HG03442 (cell line): ENCODE results near the gene L3MBTL2.
"Not testable (repeated sequence)": the region's sequence is repeated elsewhere in the genome, so short reads cannot be mapped to it uniquely, and the experiment has no call there.

ENCODE experiments used
- ATAC-seq: cut with Tn5 transposase; IDR thresholded peaks from one replicate; pipeline ENCODE4 v1.9.1; 2021; ENCODE audit warnings: mild to moderate bottlenecking, moderate library complexity; ENCODE audit not compliant: unreplicated experiment

The L3MBTL2 gene

DNA sequence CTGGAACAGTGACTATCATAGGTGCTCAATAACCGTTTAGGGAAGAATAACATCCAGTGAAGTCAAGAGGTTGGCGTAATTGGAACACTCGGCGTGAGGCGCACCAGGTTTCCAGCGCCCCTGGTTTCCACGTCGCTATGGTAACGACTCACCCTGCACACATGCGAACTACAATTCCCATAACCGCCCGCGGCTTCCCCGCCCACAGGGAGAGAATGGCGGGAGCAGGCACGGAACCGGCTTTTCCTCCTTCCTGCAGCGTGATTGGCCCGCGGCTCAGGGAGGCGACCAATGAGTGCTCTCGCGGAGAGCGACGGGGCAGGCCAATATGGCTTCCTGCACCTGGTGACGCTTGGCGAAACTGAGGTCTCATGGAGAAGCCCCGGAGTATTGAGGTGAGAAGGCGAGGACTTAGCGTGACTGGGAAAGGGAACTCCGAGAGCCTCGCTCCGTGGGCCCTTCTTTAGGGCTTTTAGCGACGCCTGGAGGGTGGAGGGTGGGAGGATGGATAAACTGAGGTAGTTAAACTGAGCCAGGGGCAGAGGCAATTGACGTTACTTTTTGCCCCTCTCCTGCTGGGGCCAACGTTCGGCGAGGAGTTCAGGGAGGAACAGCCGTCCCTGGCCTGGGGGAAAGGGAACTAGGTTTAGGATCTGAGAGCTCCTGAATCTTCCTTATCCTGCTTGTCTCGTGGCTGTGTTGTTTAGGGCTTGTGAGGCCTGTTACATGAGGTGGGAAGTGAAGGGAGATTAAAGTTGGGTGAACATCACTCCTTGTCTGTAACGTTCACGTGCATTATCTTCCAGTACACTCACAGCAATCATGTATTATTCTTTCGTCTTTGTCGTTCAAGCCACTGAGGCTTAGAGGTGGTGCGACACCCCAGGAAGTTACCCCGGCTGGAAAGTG lies at the start of gene L3MBTL2:
Gene L3MBTL2 (plus strand): TSS at position 321 of the 909 bp plus-strand sequence. CDS start 51 bp downstream, at position 372.
- ATAC-seq: peak; percentile 95

DNA sequence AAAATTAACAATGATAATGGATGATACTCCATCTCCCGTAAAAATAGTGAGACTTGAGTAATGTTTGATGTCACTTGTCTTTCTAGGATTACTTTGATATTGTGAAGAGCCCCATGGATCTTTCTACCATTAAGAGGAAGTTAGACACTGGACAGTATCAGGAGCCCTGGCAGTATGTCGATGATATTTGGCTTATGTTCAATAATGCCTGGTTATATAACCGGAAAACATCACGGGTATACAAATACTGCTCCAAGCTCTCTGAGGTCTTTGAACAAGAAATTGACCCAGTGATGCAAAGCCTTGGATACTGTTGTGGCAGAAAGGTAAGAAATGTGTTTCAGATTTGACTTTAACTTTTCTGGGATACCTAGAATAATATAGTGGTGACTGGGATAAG lies 48.0 kb upstream of the L3MBTL2 start:
- no peak for ATAC-seq

DNA sequence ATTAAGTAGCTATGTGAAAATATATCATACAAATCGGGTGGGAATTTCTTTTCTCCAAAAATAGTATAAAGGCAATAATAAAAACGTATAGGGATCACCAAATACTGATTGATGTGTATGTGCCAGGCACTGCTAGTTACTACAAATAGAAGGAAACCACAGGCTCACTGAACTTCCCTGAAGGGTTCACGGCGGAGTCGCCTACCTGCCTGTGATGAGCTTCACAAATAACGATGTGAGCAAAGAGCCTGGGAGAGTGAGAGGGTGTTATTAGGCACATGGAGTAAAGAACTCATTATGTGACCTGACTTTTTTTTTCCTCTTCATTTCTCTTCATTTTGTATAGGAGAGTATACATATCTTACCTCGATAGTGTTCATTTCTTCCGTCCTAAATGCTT lies 36.0 kb upstream of the L3MBTL2 start:
- no peak for ATAC-seq

DNA sequence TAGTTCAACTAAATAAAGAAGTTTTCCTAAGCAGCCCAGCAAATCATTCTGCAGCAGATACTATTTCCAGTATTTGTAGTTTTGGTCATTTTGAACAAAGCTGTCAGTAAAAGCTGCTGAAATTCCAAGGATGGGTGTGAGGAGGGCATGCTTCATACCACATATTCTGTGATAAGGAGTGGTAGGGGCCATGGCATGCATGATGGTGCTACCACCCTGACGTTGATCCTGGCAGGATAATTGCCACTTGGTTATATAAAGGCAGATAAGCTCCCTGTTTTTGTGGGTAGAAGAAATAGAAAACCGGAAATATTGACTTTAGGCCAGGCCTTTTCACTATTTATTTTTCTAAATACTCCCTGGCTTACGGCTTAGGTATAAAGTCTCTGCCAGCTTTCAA lies 33.1 kb upstream of the L3MBTL2 start:
- no peak for ATAC-seq

DNA sequence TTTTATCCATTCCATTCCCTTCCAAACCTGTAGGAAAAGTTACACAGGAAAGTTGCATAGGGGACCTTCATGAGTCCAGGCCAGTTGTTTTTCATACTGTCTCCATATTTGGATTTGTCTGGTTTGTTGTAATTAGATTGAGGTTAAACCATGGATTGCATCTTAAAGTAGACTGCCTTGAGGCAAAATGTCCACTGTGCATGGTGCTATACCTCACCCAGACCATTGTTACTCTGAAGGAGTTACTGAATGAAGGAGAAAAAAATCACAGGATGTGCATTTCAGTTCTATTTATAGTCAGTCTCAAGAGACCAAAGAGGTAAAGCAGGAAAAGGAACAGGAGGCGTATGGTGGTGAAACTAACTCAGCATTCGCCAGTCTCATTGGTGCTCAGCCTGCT lies 29.6 kb upstream of the L3MBTL2 start:
- ATAC-seq: no peak

DNA sequence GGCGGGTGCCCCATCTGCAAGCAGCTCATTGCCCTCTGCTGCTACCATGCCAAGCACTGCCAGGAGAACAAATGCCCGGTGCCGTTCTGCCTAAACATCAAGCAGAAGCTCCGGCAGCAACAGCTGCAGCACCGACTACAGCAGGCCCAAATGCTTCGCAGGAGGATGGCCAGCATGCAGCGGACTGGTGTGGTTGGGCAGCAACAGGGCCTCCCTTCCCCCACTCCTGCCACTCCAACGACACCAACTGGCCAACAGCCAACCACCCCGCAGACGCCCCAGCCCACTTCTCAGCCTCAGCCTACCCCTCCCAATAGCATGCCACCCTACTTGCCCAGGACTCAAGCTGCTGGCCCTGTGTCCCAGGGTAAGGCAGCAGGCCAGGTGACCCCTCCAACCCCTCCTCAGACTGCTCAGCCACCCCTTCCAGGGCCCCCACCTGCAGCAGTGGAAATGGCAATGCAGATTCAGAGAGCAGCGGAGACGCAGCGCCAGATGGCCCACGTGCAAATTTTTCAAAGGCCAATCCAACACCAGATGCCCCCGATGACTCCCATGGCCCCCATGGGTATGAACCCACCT lies 28.0 kb upstream of the L3MBTL2 start:
- ATAC-seq: no peak

DNA sequence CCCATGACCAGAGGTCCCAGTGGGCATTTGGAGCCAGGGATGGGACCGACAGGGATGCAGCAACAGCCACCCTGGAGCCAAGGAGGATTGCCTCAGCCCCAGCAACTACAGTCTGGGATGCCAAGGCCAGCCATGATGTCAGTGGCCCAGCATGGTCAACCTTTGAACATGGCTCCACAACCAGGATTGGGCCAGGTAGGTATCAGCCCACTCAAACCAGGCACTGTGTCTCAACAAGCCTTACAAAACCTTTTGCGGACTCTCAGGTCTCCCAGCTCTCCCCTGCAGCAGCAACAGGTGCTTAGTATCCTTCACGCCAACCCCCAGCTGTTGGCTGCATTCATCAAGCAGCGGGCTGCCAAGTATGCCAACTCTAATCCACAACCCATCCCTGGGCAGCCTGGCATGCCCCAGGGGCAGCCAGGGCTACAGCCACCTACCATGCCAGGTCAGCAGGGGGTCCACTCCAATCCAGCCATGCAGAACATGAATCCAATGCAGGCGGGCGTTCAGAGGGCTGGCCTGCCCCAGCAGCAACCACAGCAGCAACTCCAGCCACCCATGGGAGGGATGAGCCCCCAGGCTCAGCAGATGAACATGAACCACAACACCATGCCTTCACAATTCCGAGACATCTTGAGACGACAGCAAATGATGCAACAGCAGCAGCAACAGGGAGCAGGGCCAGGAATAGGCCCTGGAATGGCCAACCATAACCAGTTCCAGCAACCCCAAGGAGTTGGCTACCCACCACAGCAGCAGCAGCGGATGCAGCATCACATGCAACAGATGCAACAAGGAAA lies 27.3 kb upstream of the L3MBTL2 start:
- ATAC-seq: no peak

DNA sequence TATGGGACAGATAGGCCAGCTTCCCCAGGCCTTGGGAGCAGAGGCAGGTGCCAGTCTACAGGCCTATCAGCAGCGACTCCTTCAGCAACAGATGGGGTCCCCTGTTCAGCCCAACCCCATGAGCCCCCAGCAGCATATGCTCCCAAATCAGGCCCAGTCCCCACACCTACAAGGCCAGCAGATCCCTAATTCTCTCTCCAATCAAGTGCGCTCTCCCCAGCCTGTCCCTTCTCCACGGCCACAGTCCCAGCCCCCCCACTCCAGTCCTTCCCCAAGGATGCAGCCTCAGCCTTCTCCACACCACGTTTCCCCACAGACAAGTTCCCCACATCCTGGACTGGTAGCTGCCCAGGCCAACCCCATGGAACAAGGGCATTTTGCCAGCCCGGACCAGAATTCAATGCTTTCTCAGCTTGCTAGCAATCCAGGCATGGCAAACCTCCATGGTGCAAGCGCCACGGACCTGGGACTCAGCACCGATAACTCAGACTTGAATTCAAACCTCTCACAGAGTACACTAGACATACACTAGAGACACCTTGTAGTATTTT lies 26.6 kb upstream of the L3MBTL2 start:
- ATAC-seq: no peak

DNA sequence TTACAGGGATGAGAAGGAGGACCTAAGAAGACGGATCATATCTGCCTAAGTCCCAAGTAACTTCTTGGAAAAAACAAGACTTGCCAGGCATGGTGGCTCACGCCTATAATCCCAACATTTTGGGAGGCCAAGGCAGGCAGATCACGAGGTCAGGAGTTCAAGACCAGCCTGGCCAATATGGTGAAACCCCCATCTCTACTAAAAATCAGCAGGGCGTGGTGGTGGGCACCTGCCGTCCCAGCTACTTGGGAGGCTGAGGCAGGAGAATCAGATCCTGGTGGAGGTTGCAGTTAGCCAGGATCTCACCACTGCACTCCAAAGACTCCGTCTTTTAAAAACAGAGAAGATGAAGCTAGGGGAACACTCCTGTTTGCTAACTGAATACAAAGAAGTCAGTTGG lies 24.8 kb upstream of the L3MBTL2 start:
- ATAC-seq: not testable (repeated sequence)

DNA sequence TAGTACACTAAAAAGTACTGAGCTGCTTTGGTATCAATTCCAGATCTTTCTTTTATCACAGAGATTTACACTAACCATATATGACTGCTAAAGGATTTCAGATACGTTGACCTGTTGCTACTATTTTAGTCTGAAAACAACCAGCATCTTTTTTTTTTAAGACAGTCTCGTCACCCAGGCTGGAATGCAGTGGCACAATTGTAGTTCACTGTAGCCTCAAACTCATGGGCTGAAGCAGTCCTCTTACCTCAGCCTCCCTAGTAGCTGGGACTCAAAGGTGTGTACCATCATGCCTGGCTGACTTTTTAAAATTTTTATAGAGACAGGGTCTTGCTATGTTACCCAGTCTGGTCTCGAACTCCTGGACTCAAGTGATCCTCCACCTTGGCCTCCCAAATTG lies 24.2 kb upstream of the L3MBTL2 start:
- no peak for ATAC-seq

DNA sequence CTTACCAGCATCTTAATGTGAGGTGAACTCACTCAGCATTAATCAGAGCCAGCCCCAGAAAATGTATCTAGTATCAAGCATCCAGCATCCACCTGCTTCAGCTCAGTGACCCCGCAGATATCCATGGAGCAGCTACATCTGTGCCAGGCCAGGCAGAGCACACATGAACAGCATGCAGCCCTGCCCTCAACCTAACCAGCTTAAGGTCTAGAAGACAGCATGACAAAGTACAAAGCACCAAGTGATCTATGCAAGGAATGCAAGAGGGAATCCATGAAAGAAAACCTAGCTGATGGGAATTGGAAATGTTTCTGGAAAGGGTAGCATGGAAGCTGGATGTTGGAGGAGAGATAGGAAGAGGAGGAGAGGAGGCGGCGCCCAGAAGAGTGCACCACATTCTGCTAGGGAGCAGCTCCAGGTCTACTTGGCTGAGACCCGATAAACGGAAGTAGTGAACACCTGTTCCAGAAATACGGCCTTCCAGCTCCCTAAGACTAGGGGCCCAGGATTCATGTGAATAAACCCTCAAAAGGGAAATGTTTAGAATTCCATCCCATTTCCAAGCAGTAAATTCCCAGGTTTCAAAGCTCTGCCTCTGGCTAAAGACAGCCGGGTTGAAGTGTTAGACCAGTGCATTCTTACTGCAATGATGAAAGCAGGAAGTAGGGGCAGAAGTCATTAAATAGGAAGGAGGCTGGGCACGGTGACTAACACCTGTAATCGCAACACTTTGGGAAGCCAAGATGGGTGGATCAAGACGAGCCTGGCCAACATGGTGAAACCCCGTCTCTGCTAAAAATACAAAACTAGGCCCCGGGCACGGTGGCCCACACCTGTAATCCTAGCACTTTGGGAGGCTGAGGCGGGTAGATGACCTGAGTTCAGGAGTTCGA lies 23.5 kb upstream of the L3MBTL2 start:
- no peak for ATAC-seq

DNA sequence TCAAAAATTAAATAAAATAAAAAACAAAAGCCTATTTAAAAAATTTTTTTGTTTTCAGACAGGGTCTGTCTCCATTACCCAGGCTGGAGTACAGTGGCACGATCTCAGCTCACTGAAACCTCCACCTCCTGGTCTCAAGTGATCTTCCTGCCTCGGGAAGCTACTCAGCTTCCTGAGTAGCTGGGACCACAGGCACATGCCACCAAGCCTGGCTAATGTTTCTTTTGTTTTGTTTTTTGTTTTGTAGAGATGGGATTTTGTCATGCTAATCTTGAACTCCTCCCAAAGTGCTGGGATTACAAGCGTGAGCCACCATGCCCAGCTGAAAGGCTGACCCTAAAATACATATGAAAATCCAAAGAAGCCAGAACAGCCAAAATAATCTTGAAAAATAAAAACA lies 20.4 kb upstream of the L3MBTL2 start:
- no peak for ATAC-seq

DNA sequence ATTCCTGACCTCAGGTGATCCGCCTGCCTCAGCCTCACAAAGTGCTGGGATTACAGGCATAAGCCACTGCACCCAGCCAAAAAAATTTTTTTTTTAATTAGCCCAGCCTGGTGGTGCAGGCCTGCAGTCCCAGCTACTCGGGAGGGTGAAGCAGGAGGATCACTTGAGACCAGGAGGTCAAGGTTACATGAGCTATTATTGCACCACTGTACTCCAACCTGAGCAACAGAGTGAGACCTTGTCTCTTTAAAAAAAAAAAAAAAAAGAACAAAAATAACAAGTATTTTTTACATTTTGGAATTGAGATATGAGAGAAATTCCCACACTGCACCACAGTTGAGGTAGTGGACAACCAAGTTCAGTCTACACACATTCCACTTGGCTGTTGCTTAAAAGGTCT lies 13.6 kb upstream of the L3MBTL2 start:
- no peak for ATAC-seq

DNA sequence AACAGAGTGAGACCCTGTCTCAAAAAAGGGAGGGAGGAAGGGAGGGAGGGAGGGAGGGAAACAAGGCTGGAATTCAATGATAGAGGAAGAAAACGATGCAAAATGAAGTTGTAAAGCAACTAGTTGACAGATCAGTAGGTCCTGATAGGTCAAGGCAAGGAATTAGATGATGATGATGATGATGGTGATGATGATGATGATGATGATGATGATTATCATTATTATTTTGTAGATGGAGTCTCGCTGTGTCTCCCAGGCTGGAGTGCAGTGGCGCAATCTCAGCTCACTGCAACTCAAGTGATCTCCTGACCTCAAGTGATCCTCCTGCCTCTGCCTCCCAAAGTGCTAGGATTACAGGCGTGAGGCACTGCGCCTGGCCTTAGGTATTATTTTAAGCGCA lies 11.3 kb upstream of the L3MBTL2 start:
- ATAC-seq: no peak

DNA sequence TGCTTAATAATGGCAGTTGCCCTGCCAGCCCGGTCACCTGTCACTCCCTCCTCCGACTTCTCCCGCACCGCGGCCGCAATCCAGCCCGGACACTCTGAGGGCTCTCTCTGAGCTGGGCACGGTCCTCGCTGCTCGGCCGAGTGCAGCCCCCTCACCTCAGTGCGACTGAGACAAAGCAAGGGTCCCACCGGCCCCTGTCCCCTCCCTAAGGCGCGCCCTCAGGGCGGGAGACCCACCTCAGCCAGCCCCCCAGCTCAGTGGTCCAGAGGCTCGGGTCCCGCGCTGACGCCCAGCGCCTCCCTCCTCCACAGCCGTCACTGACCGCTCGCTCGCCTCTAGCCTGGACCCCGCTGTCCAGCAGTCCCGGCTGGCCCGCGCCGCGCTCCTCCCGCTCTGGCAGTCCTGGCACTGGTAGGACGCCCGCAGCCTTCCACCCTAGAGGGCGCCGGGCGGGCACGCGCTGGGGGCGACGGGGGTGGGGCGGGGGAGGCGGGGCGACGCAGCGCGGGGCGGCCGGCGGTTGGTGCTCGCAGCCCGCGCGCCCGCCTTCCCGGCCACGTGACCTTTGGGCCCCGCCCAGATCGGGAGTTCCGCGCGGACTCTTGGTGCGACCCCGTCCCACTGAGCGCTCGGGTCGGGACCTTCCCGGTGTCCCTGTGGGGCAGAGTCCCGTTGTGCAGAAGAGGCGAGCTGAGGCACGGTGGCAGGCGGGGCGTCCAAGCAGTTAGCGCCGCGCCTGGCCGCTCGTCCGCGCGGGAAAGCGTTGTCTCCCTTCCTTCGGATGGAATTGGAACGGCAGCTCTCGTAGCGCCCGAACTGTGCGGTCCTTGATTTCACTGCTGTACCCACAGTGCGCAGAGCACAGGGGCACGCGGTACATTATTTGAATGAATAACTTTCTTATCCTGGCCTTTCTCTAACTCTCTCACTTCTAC lies 7.8 kb upstream of the L3MBTL2 start:
- peak; percentile 80 for ATAC-seq

DNA sequence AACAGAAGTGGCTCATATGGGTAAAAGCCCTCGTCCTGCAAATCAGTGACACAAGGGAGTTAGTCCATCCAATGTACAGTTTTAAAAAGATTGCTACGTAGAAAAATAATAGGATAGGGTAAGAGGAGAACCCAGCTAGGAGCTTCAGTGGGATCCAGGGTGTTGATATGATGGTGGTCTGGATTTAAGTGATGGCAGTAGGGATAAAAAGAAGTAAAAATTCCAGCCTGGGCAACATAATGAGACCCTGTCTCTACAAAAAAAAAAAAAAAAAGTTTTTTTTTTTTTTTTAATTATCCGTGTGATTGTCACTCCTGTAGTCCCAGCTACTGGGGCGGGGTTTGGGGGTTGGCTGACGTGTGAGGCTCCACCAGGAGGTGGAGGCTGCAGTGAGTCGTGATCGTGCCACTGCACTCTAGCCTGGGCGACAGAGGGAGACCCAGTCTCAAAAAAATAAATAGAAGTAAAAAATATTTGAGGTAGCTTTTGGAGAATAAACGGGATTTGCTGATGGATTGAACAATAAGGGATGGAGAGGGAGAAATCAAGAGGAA lies 7.0 kb upstream of the L3MBTL2 start:
- no peak for ATAC-seq

DNA sequence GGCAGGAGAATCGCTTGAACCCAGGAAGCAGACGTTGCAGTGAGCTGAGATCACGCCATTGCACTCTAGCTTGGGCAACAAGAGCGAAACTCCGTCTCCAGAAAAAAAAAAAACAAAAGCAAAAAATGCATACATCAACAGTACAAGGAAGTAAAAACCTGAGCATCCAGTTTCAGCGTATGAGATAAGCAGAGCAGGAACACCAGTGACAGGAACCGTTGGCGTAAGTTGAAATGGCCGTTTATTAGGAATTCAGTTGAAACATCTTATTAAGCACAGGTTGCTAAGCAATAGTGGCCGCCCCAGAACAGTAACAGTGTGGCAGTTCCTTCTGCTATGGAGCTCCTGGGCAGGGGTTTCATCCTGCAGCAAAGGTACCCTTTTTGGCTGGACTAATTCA lies 4.0 kb upstream of the L3MBTL2 start:
- ATAC-seq: no peak

DNA sequence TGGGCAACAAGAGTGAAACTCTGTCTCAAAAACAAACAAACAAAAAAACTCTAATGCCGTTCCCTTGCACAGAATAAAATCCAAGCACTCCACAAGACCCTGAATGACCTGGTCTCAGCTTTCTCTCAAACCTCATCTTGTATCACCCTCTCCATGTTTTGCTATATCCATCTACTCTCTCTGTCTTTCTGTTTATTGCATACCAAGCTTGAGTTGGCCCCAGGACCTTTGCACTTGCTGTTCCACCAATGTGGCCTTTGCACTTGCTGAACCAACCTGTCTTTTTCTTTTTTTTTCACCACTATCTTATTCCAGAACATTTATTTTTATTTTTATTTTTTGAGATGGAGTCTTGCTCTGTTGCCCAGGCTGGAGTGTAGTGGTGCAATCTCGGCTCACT lies 2.0 kb upstream of the L3MBTL2 start:
- no peak for ATAC-seq

DNA sequence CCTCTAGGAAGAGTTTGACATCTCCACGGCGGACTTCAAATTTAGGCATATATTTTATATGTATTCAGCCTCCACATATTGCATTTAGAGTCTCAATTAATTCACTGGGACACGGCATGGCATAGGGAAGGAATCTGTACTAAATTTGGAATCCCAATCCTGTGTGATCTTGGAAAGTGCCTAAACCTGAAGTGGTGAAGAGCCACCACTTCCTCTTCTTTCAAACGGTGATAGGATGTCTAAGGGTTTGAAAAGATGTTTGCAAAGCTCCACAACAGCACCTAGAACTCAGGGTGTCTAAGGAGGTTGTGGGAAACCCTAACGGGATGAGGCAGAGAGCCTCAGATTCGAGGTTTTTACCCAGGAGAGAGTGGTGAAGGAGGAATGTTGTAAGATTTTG lies 1.0 kb upstream of the L3MBTL2 start:
- ATAC-seq: no peak
